T-helper 1 cell (primary cell): ENCODE measurements around the gene CRYBB1.

Experiments used
- DNase-seq, 5 donors: peaks; one replicate each; pipeline ENCODE4 v3.0.0-alpha.2; 2012 to 2020

The CRYBB1 gene

GRCh38 chr22:26602127-26602526 is 15.7 kb downstream of the CRYBB1 start:
- no peak for DNase-seq

DNA sequence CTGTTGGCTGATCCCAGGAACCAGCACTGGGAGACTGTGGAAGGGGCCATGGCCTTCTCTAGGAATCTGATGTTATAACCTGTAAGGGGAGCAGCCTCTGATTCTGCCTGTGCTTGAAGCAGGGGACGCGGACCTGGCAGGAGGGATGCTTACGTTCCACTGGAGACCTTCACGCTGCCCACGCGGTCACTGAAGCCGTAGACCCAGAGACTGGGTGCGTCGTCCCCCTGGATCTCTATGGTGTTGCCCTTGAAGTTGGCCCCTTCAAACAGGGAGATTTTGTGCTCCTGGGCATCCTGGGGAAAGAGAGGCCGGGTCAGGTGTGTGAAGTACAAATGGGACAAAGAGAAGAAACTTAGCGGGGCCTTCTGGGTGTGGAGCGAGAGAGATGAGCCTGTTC is 16.1 kb downstream of the CRYBB1 start:
- DNase-seq, result no peak

DNA sequence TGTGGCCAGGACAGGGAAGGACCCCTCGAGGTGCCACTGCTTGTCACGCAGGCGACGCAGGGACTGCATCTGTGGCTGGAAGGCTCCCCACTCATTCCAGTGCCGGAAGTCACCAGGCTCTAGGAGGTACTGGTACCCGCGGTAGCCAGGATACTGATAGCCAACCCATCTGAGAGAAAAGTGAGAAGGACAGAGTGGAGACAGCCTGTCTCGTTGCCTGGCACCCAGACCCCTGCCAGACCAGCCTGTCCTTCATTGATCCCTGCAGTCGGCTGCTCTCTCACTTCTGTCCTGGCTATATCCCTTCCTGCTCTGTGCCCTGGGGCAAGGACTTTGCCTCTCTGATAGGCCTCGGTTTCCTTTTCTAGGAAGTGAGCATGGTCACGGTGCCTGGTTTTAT is 18.3 kb downstream of the CRYBB1 start:
- no peak for DNase-seq

DNA sequence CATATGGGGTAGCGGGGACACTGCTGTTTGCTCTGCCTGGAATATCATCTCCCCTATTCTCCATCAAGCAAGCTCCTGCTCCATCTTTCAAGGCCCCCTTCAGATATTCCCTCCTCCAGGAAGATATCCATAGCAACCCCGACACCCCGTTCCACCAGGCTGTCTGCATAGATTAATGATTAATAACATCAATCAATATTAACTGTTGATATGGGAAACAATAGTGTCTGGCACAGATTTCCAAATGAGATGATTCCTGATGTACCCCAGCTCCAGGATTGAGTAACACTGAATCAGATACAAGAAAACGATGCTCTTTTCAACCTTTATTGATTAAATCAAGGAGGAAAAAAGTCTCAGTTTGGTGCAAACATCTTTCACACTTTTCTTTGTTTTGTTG is 20.3 kb downstream of the CRYBB1 start:
- no peak for DNase-seq

GRCh38 chr22:26597026-26597425 is 20.8 kb downstream of the CRYBB1 start:
- no peak for DNase-seq

- no peak for DNase-seq
Observed at GRCh38 chr22:26593763-26594162, 24.1 kb downstream of the CRYBB1 start.

DNA sequence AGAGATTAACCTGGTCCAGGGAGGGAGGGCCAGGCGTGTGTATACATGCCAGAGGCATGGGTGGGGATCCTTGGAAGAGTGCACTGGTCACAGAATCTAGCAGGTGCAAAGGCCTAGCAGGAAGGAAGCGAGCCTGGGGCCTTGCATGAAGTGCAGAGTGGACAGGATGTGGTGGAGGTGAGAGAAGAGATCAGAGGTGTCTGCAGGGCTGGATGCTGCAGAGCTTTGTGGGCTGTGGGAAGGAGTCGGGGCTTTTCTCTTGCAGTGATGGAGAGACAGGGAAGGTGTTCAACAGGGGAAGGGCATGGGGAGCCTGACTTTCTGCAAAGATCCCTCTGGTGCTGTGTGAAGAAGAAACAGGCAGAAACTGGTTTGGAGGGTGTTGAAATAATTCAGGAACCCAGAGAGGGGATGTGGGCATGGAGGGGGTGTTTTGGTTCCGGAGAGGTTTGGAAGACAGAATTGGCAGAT is 25.4 kb downstream of the CRYBB1 start:
- peak in 4 of 5 donors; percentile 14 to 83 (median 22) for DNase-seq

- peak; percentile 69 to 81 (median 70) for DNase-seq
Observed at GRCh38 chr22:26589845-26590736, 27.7 kb downstream of the CRYBB1 start, which contains the start of gene TPST2. TPST2 (minus strand) TSS chr22:26590132; CDS start chr22:26541630, 48,502 bp downstream.

DNA sequence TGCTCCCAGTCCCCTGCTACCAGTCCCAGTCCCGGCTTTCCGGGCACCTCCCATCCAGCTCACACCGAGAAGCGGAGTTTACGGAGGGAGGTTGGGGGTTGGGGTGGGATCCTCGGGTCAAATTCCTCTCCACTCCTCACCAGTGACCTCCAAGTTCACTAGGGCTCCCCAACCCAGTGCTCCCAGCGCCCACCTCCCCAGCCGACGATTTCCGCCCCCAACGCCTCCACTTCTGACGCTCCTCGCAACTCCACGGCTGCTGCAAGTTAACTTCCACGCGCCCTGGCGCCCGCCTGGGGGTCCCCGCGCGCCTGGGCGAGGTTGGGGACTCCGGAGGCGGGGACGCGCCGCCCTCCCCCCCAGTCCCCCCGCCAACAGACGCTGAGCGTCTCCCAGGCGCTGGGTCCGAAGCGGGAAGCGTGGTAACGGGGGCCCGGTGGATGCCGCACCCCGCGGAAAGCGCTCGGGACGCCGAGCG is 28.4 kb downstream of the CRYBB1 start:
- peak in 4 of 5 donors; percentile 21 to 29 (median 22) for DNase-seq

- no peak for DNase-seq
Observed at GRCh38 chr22:26588729-26589366, 29.0 kb downstream of the CRYBB1 start.

DNA sequence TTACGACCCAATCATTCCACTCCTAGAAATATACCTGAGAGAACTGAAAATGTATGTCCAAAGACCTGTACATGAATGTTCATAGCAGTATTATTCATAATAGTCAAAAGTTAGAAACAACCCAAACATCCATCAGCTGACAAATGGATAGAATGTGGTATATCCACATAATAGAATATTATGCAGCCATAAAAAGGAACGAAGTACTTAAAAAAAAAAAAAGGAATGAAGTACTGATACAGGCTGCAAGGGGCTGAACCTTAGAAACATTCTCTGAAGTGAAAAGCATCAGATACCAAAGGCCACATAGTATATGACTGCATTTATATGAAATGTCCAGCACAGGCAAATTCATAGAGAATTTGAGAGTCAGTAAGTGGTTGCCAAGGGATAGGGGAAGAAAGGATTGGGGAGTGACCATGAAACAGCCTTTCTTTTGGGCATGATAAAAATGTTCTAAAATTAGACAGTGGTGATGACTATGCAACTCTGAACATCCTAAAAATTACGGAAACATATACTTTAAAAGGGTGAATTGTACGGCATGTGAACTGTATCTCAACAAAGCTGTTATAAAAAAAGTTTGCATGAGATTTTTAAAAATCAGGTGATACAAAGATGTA is 29.7 kb downstream of the CRYBB1 start:
- DNase-seq, result no peak

DNA sequence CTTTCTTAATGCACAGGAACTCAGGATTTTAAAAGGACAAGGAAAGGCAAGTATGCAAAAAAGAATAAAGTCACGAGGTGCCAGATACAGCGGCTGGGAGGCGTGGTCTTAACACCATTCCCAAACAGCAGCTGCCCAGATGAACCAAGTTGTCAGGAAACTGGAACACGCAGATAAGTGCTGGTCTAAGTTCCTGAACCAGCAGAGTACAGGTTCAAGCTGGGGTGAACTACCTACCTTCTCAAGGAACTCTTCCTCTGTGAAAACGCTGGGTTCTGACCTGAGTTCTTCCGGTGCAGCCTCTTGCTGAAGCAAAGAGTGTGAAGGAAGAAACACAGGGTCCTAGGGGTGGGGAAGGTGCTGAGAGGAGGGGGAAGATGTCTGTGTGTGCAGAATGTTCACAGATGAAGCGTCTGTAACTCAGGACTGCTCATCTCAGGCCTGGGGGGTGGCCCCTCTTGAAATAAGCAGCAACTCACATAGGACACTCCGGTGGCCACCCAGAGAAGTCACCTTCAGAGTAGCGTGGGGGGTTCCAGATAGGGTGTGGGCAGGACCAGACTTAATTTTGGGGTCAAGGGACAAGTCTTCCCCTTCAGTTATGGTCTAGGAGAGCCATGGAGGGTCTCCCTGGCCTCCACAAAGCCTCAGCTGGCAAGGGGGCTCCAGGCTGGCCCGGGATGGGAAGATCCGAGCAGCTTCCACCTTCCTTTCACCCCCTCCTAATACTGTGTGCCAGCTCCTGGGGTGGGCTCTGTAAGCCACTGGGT is 31.1 kb downstream of the CRYBB1 start:
- no peak for DNase-seq

DNA sequence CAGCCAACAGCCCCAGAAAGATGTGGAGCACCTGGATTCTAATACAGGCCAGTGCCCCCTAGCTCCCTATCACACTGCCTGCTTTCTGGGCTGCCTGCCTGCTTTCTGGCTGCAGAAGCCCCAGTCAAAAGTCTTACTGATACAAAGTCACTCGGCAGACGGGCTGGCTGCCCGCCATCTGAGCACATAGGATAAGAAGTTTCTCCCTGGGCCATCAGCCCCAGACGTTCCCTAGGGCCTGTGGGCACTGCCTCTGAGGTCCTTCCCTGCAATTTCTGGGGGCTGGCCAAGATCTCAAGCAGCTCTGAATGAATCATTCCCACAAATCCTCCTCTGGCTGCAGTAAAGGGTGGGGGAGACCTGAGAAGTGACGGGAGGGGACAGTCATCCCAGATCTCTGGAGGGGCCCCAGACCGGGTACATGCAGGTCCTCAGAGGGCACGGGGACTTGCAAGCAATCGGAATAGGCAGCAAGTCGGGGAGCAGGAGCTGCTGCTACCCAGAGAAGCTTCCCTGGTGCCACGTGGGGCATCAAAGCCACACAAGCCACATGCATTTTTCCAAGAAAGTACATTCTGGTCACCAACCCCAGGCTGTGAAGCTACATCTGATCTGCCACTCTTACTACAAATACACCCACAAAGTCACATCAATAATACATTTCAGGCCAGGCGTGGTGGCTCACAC is 32.6 kb downstream of the CRYBB1 start:
- DNase-seq, result no peak

- DNase-seq, result no peak
Observed at GRCh38 chr22:26584010-26584409, 33.8 kb downstream of the CRYBB1 start.

DNA sequence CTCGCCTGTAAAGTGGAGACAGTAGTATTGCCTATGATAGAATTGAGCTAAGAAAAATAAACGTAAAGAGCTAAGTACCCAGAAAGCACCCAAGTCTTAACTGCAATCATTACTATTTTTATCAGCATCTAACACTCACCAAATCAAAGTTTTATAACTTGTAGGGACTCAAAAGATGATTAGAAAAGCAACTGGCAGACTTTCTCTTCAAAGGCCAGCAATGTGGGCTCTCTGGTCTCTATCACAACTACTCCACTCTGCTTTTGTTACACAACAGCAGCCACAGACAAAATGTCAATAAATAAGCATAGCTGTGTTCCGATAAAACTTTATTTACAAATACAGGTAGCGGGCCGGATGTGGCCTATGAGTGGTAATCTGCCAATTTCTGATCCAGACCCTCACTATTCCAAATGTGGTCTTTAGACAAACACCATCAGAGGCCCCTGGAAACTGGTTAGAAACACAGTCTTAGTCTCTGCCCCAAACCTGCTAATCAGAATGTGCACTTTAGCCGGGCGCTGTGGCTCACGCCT is 36.1 kb downstream of the CRYBB1 start:
- DNase-seq, result no peak

DNA sequence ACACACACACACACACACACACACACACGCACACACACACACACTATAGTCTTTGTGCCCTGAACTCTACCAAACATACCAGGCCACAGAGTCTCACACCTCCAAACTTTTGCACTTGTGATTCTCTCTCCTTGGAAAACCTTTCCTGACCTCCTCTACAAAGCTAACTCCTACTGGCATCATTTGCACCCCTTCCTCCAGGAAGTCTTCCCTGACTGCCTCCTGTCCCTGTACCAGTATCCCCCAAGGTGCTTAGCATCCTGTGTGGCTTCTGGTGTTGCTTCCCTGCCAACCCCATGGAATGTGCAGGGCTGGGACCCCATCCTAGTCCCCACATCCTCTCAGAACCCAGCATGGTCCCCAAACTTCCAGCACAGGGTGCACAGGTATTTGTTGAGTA is 36.8 kb downstream of the CRYBB1 start:
- no peak for DNase-seq

- no peak for DNase-seq
Observed at GRCh38 chr22:26580240-26580962, 37.4 kb downstream of the CRYBB1 start.

DNA sequence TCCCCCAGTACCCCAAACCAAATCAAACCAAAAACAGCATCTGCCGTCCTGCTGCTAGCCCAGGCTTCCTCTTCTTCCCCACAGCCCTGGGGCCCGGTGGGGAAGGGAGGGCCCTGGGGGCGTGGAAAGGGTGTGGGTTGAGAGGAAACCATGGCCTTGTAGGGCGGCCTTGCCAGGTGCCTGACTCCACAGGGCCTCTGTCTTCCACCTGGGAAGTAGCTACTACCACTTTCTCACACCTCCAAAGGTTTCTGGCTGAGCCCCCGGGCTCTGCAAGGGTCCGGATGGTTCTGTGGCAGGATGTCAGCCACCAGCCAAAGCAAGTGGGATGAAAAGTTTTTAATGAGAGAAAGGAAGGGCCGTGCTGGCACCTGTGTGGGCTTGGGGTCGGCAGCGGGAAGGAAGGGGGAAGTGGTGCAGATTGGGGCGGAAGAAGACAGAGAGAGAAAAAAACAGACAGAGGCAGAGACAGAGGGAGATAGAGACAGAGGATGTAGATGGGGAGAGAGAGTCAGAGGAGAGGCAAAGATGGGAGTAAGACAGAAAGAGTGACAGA is 38.4 kb downstream of the CRYBB1 start:
- peak in 4 of 5 donors; percentile 22 to 71 (median 32) for DNase-seq

DNA sequence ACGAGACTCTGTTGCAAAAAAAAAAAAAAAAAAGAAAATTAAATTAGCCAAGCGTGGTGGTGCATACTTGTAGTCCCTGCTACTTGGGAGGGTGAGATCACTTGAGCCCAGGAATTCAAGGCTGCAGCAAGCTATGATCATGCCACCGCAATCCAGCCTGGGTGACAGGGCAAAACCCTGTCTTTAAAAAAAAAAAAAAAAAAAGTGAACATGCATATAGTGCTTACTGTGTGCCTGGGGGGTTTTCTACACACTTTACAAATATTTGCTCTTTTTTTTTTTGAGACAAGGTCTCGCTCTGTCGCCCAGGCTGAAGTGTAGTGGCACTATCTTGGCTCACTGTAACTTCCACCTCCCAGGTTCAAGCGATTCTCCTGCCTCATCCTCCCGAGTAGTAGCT is 40.7 kb downstream of the CRYBB1 start:
- no peak for DNase-seq

GRCh38 chr22:26576026-26576680 is 41.7 kb downstream of the CRYBB1 start:
- no peak for DNase-seq
